Natural killer cell (primary cell): ENCODE measurements around the gene PAX6. TPM values are rescaled to one million over a fixed set of nuclear protein-coding genes. Genes with fewer than 3 reads are reported as not detected.
"Not testable (repeated sequence)": the region's sequence is repeated elsewhere in the genome, so short reads cannot be mapped to it uniquely, and the experiment has no call there.

ENCODE experiments used
- ATAC-seq, 3 donors: fragments of 150-1000 bp in 2 of 3; fragments of 200-7000 bp in 1 of 3; cut with Tn5 transposase; 1 replicate in 1 of 3; 2 replicates in 2 of 3; pipeline ENCODE4 v1.10.0; 2021; ENCODE audit warnings: mild to moderate bottlenecking in 2 of 3, moderate library complexity in 2 of 3
- DNase-seq, 2 donors: peaks; one replicate each; pipeline versions ENCODE4 v3.0.0 to v3.0.0-alpha.2; 2013 to 2021; ENCODE audit warnings: mixed read lengths in 1 of 2
- H3K27ac ChIP-seq: one replicate; pipeline ENCODE4 v1.5.1; 2013; ENCODE audit warnings: mild to moderate bottlenecking, low read length
- H3K27me3 ChIP-seq: one replicate; pipeline ENCODE4 v1.6.1; 2013; ENCODE audit warnings: low read length; ENCODE audit not compliant: control insufficient read depth, insufficient read depth
- H3K36me3 ChIP-seq: one replicate; pipeline ENCODE4 v1.6.1; 2013; ENCODE audit warnings: low read length; ENCODE audit not compliant: control insufficient read depth, insufficient read depth
- H3K4me1 ChIP-seq: one replicate; pipeline ENCODE4 v1.6.1; 2013; ENCODE audit warnings: low read length; ENCODE audit not compliant: control insufficient read depth, insufficient read depth
- H3K4me3 ChIP-seq: one replicate; pipeline ENCODE4 v1.5.1; 2013; ENCODE audit warnings: low read length
- H3K9me3 ChIP-seq: one replicate; pipeline ENCODE4 v1.6.1; 2013; ENCODE audit warnings: low read length; ENCODE audit not compliant: control insufficient read depth, insufficient read depth
- H3K27ac Mint-ChIP-seq, 2 donors: one replicate each; pipeline ENCODE4 v1.8.0; 2022; ENCODE audit warnings: mild to moderate bottlenecking in 2 of 2, mixed read lengths in 2 of 2, moderate library complexity in 1 of 2
- H3K27me3 Mint-ChIP-seq, 2 donors: one replicate each; pipeline ENCODE4 v1.8.0; 2022; ENCODE audit warnings: low read depth in 2 of 2, mixed read lengths in 2 of 2
- H3K36me3 Mint-ChIP-seq: one replicate; pipeline ENCODE4 v1.8.0; 2022; ENCODE audit warnings: mixed read lengths
- H3K4me1 Mint-ChIP-seq, 2 donors: one replicate each; pipeline ENCODE4 v1.8.0; 2022; ENCODE audit warnings: mixed read lengths in 2 of 2
- H3K4me3 Mint-ChIP-seq: one replicate; pipeline ENCODE4 v1.8.0; 2022; ENCODE audit warnings: mild to moderate bottlenecking, moderate library complexity, mixed read lengths
- H3K9me3 Mint-ChIP-seq, 2 donors: one replicate each; pipeline ENCODE4 v1.8.0; 2022; ENCODE audit warnings: mixed read lengths in 2 of 2
- CTCF ChIP-seq: fragments of 200-600 bp; IDR thresholded peaks from one replicate; pipeline ENCODE4 v1.8.0; 2022; ENCODE audit warnings: antibody characterized with exemption
- WGBS: methylation state at CpG from one replicate; pipeline ENCODE4 v1.1.7; 2013; ENCODE audit warnings: missing lambda C conversion rate; ENCODE audit not compliant: insufficient coverage; 5-methylcytosine and 5-hydroxymethylcytosine counted together
- intact Hi-C: fragments of 100-400 bp; cut with micrococcal nuclease; formaldehyde crosslinking; loops from one replicate; pipeline ENCODE4 v1.14.2; 2022
- total RNA-seq, 4 donors: library from RNA; stranded (reverse); fragments of 120-200 nt in 1 of 4; gene quantifications; one replicate each; pipeline versions ENCODE4 v1.2.3 to v1.2.4, GENCODE V29; 2013 to 2022

The PAX6 gene
- total RNA-seq, 3 donors from 2014 or later (not counting 1 experiment from before 2014, with no cell fraction given) = not detected

DNA sequence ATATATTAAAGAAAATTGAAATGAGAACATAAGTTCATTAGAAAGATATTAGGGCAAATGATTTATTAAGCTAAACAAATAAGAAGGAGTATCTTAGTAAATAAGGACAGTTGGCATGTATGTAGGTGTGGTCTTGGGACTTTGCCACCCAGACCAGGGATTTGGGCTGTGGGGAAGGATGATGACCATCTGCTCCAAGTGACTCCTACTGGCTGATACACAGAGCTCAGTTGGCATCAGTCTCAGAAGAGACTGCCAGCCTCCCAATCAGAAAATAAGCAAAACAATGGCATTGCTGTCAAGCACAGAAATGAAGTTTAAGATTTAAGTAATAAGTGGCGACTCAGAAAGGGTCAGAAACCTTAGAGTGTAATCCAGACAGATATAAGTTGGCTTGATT, 49.5 kb downstream of the PAX6 start:
- intact Hi-C loops = no loop called here
- no peaks in the 10 kb centered on the region for H3K27me3 Mint-ChIP-seq
- H3K4me3 Mint-ChIP-seq = no peak overlapping the region
- no peak for DNase-seq
- 94% methylated on average over 1 of the region's 1 CpG for WGBS
- no peak for TF ChIP-seq CTCF
- Histone ChIP-seq H3K9me3 (no peaks in the 10 kb centered on the region), H3K4me3 (no peak overlapping the region), H3K36me3 (no peaks in the 10 kb centered on the region), H3K27ac (no peak overlapping the region), H3K27me3 (no peaks in the 10 kb centered on the region), H3K4me1 (no peaks in the 10 kb centered on the region)
- H3K4me1 Mint-ChIP-seq = no peaks in the 10 kb centered on the region
- no peaks in the 10 kb centered on the region for H3K36me3 Mint-ChIP-seq
- no peak for ATAC-seq
- H3K27ac Mint-ChIP-seq = no peak overlapping the region
- no peaks in the 10 kb centered on the region for H3K9me3 Mint-ChIP-seq

- ATAC-seq = no peak
- TF ChIP-seq CTCF = no peak
- no peaks in the 10 kb centered on the region for H3K27me3 ChIP-seq
Observed at GRCh38 chr11:31757260-31757835, 53.8 kb downstream of the PAX6 start.

DNA sequence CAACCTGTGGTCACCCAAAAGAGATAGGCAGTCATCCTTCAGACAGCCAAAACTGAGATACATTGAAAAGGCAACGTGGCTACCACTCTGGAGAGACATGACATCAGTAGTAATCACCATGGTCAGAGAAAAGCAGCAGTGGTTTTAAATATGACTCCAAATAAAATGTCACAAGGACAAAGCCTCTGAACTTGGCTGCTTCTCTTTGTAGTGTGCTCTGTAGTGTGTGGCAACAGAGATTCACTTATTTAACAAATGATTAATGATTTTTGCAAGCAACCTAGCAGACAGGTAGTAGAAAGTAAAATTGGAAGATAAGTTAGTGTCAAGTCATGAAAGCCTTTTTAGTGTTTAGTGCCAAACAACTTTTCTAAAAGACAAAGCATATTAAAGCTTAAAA, 63.5 kb downstream of the PAX6 start:
- H3K4me3 Mint-ChIP-seq = no peak overlapping the region
- peaks cover 7% of the 10 kb centered on the region for H3K36me3 Mint-ChIP-seq
- intact Hi-C loops = no loop called here
- H3K27ac ChIP-seq = no peak overlapping the region
- H3K9me3 ChIP-seq = no peaks in the 10 kb centered on the region
- DNase-seq = no peak
- no peaks in the 10 kb centered on the region for H3K27me3 ChIP-seq
- 55% methylated on average over 1 of the region's 1 CpG for WGBS
- no peaks in the 10 kb centered on the region for H3K27me3 Mint-ChIP-seq
- H3K4me1 Mint-ChIP-seq = no peaks in the 10 kb centered on the region
- TF ChIP-seq CTCF = no peak
- H3K36me3 ChIP-seq = no peaks in the 10 kb centered on the region
- no peak overlapping the region for H3K27ac Mint-ChIP-seq
- H3K4me3 ChIP-seq = no peak overlapping the region
- no peaks in the 10 kb centered on the region for H3K4me1 ChIP-seq
- ATAC-seq = no peak
- H3K9me3 Mint-ChIP-seq = peaks cover 5 to 7% of the 10 kb centered on the region in 2 donors

More at GRCh38 chr11:31757260-31757835, 53.8 kb downstream of the PAX6 start:
- intact Hi-C loops = no loop called here
- H3K4me1 ChIP-seq = no peaks in the 10 kb centered on the region
- Mint-ChIP-seq H3K9me3 (no peaks in the 10 kb centered on the region), H3K36me3 (no peaks in the 10 kb centered on the region), H3K27ac (no peak overlapping the region), H3K27me3 (no peaks in the 10 kb centered on the region), H3K4me1 (no peaks in the 10 kb centered on the region), H3K4me3 (no peak overlapping the region)
- H3K36me3 ChIP-seq = no peaks in the 10 kb centered on the region
- H3K9me3 ChIP-seq = no peaks in the 10 kb centered on the region
- 70% methylated on average over 3 of the region's 3 CpGs for WGBS
- no peak for DNase-seq
- no peak overlapping the region for H3K27ac ChIP-seq
- H3K4me3 ChIP-seq = no peak overlapping the region

GRCh38 chr11:31740731-31741368, 70.3 kb downstream of the PAX6 start:
- DNase-seq, H3K27ac ChIP-seq, H3K4me1 ChIP-seq, H3K36me3 ChIP-seq, H3K36me3 Mint-ChIP-seq, H3K4me3 ChIP-seq, H3K4me3 Mint-ChIP-seq, H3K9me3 ChIP-seq, H3K27me3 Mint-ChIP-seq, H3K27me3 ChIP-seq, ATAC-seq, H3K9me3 Mint-ChIP-seq, H3K4me1 Mint-ChIP-seq, intact Hi-C loops, H3K27ac Mint-ChIP-seq: not testable (repeated sequence)
- 98% methylated on average over 26 of the region's 26 CpGs for WGBS
